ENCODE measurements around the gene VCP. TPM values are rescaled to one million over a fixed set of nuclear protein-coding genes. Genes with fewer than 3 reads are reported as not detected.
A peak's percentile ranks its signal among the peaks of the same experiment; 100 is the strongest.
"Not testable (repeated sequence)": the region's sequence is repeated elsewhere in the genome, so short reads cannot be mapped to it uniquely, and the experiment has no call there.

VCP gene
- total RNA-seq, 6 experiments from 2014 or later: 108 to 159 (median 138) TPM

GRCh38 chr9:35028341-35028740 is 44.1 kb downstream of the VCP start:
- H3K9me3 ChIP-seq: no peaks in the 10 kb centered on the region
- TF ChIP-seq CTCF (IDR thresholded peaks at IDR 0.05): no peak
- no peak for TF ChIP-seq POLR2A (IDR thresholded peaks at IDR 0.05)
- DNase-seq (no peak), ATAC-seq (no peak)
- no peak overlapping the region for H3K4me3 ChIP-seq
- no peaks in the 10 kb centered on the region for H3K27me3 ChIP-seq
- H3K36me3 ChIP-seq: no peaks in the 10 kb centered on the region
- peaks cover 0 to 10% (median 3%) of the 10 kb centered on the region in 4 donors for H3K4me1 ChIP-seq
- H3K27ac ChIP-seq: no peak overlapping the region
- intact Hi-C loops (cut with DNase I): no loop called here

- 50% methylated on average over 1 of the region's 1 CpG for WGBS (ENCODE audit: insufficient coverage, low coverage, low lambda C conversion rate, missing lambda C conversion rate)
- ATAC-seq (no peak), DNase-seq (no peak)
- Histone ChIP-seq H3K4me3 (no peak overlapping the region), H3K4me1 (peaks cover 0 to 10% (median 3%) of the 10 kb centered on the region in 4 donors), H3K27ac (no peak overlapping the region), H3K27me3 (no peaks in the 10 kb centered on the region), H3K9me3 (no peaks in the 10 kb centered on the region), H3K36me3 (no peaks in the 10 kb centered on the region)
- TF ChIP-seq POLR2A (IDR thresholded peaks at IDR 0.05): no peak
- TF ChIP-seq CTCF (IDR thresholded peaks at IDR 0.05): no peak
- intact Hi-C loops (cut with DNase I): no loop called here
Measured at GRCh38 chr9:35027860-35028259, 44.6 kb downstream of the VCP start.

GRCh38 chr9:35027374-35027773 is 45.1 kb downstream of the VCP start:
- no peak for TF ChIP-seq CTCF (IDR thresholded peaks at IDR 0.05)
- no peak for TF ChIP-seq POLR2A (IDR thresholded peaks at IDR 0.05)
- no peaks in the 10 kb centered on the region for H3K36me3 ChIP-seq
- H3K9me3 ChIP-seq: no peaks in the 10 kb centered on the region

GRCh38 chr9:35026671-35027070 is 45.8 kb downstream of the VCP start:
- Histone ChIP-seq H3K36me3 (no peaks in the 10 kb centered on the region), H3K4me1 (peaks cover 0 to 10% (median 3%) of the 10 kb centered on the region in 4 donors), H3K4me3 (no peak overlapping the region), H3K9me3 (no peaks in the 10 kb centered on the region), H3K27ac (peak overlapping the region in 1 of 3 donors; percentile 15), H3K27me3 (no peaks in the 10 kb centered on the region)
- peak in 1 of 4 donors; percentile 7 for ATAC-seq
- 73% methylated on average over 3 of the region's 3 CpGs for WGBS (ENCODE audit: insufficient coverage, low coverage, low lambda C conversion rate, missing lambda C conversion rate)
- no peak for TF ChIP-seq CTCF (IDR thresholded peaks at IDR 0.05)
- TF ChIP-seq POLR2A (IDR thresholded peaks at IDR 0.05): no peak
- DNase-seq: no peak
- intact Hi-C loops (cut with DNase I): no loop called here

More at GRCh38 chr9:35027374-35027773, 45.1 kb downstream of the VCP start:
- ATAC-seq (no peak), DNase-seq (no peak)
- intact Hi-C loops (cut with DNase I): no loop called here
- Histone ChIP-seq H3K4me3 (no peak overlapping the region), H3K27me3 (no peaks in the 10 kb centered on the region), H3K4me1 (peaks cover 0 to 10% (median 3%) of the 10 kb centered on the region in 4 donors), H3K27ac (peak overlapping the region in 1 of 3 donors; percentile 15)
- WGBS (ENCODE audit: insufficient coverage, low coverage, low lambda C conversion rate, missing lambda C conversion rate): 30% methylated on average over 1 of the region's 1 CpG

- H3K9me3 ChIP-seq; DNase-seq; H3K4me3 ChIP-seq; H3K27me3 ChIP-seq; H3K4me1 ChIP-seq; intact Hi-C loops (cut with DNase I); ATAC-seq; H3K36me3 ChIP-seq; H3K27ac ChIP-seq: not testable (repeated sequence)
- WGBS (ENCODE audit: insufficient coverage, low coverage, low lambda C conversion rate, missing lambda C conversion rate): 57% methylated on average over 5 of the region's 5 CpGs
Measured at GRCh38 chr9:35023443-35023842, 49.0 kb downstream of the VCP start.

Data from right lobe of liver (tissue), 6 donors.